ENCODE data around the gene HDGFL2. TPM values are rescaled to one million over a fixed set of nuclear protein-coding genes. Genes with fewer than 3 reads are reported as not detected.

Gene HDGFL2
- total and polyA plus RNA-seq, 2 of the 8 experiments (the other 6 are each of a cell fraction or from before 2014, with no cell fraction given): 31.1 to 106 TPM

- TF ChIP-seq ATF3 (IDR thresholded peaks at IDR 0.05; ENCODE audit: insufficient read depth, low read depth, low read length) (no peak), NRF1 (IDR thresholded peaks at IDR 0.05; ENCODE audit: low read depth, low read length) (no peak), KDM1A (IDR thresholded peaks at IDR 0.05; ENCODE audit: borderline replicate concordance, low read length) (no peak), TCF12 (IDR thresholded peaks at IDR 0.05; ENCODE audit: low read depth, low read length) (no peak), GTF2F1 (IDR thresholded peaks at IDR 0.05; ENCODE audit: borderline replicate concordance, low read depth, low read length) (no peak), RNF2 (IDR thresholded peaks at IDR 0.05; ENCODE audit: borderline replicate concordance, low read depth, low read length, missing control alignments, poor library complexity, severe bottlenecking) (no peak), CTCF (IDR thresholded peaks at IDR 0.05; ENCODE audit: control extremely low read depth in 1 of 3, insufficient read depth in 1 of 3, low read depth in 1 of 3, low read length in 3 of 3) (no peak)
These were observed 67.8 kb downstream of the HDGFL2 start, which contains the start of gene LRG1 (continued) for GRCh38 chr19:4539693-4540581.
